GM21423 (cell line): ENCODE data around the gene ZNF367.
"Not testable (repeated sequence)": the region's sequence is repeated elsewhere in the genome, so short reads cannot be mapped to it uniquely, and the experiment has no call there.

ENCODE experiments used
- ATAC-seq: cut with Tn5 transposase; IDR thresholded peaks from one replicate; pipeline ENCODE4 v1.9.1; 2021; ENCODE audit warnings: mild to moderate bottlenecking, moderate library complexity; ENCODE audit not compliant: unreplicated experiment

The ZNF367 gene

GRCh38 chr9:96367943-96368342 lies 50.2 kb downstream of the ZNF367 start:
- ATAC-seq = no peak

- ATAC-seq = no peak
Observed at GRCh38 chr9:96363175-96363967, 54.8 kb downstream of the ZNF367 start.

GRCh38 chr9:96362119-96362518 lies 56.1 kb downstream of the ZNF367 start:
- not testable (repeated sequence) for ATAC-seq

- no peak for ATAC-seq
Observed at GRCh38 chr9:96361668-96362067, 56.5 kb downstream of the ZNF367 start.

- no peak for ATAC-seq
Observed at GRCh38 chr9:96360976-96361375, 57.2 kb downstream of the ZNF367 start.

GRCh38 chr9:96360523-96360922 lies 57.6 kb downstream of the ZNF367 start:
- ATAC-seq = not testable (repeated sequence)

- no peak for ATAC-seq
Observed at GRCh38 chr9:96350866-96351265, 67.3 kb downstream of the ZNF367 start.

- no peak for ATAC-seq
Observed at GRCh38 chr9:96348261-96348660, 69.9 kb downstream of the ZNF367 start.

GRCh38 chr9:96345551-96345950 lies 72.6 kb downstream of the ZNF367 start:
- ATAC-seq = no peak

- no peak for ATAC-seq
Observed at GRCh38 chr9:96344458-96345180, 73.6 kb downstream of the ZNF367 start.

GRCh38 chr9:96343515-96344360 lies 74.4 kb downstream of the ZNF367 start:
- no peak for ATAC-seq

- ATAC-seq = no peak
Observed at GRCh38 chr9:96342571-96343245, 75.5 kb downstream of the ZNF367 start.

- ATAC-seq = no peak
Observed at GRCh38 chr9:96340707-96341106, 77.5 kb downstream of the ZNF367 start.

GRCh38 chr9:96338299-96338698 lies 79.9 kb downstream of the ZNF367 start:
- no peak for ATAC-seq
